Upper lobe of left lung (tissue), 6 donors: ENCODE data around the gene IL27RA. TPM values are rescaled to one million over a fixed set of nuclear protein-coding genes. Genes with fewer than 3 reads are reported as not detected.
"Not testable (repeated sequence)": the region's sequence is repeated elsewhere in the genome, so short reads cannot be mapped to it uniquely, and the experiment has no call there.

Source experiments
- ATAC-seq, 2 donors: fragments of 200-7000 bp; cut with Tn5 transposase; one replicate each; pipeline ENCODE4 v1.9.1; 2022; ENCODE audit warnings: mild to moderate bottlenecking in 2 of 2, moderate library complexity in 2 of 2; ENCODE audit not compliant: low FRiP score in 2 of 2
- DNase-seq, 2 donors: peaks; one replicate each; pipeline ENCODE4 v3.0.0-alpha.2; 2019 to 2020
- H3K27ac ChIP-seq, 4 donors: fragments of 200-600 bp; sonication (generic); one replicate each; pipeline ENCODE4 v1.5.1; 2016 to 2019
- H3K27me3 ChIP-seq, 4 donors: fragments of 200-600 bp; sonication (generic); one replicate each; pipeline ENCODE4 v1.5.1; 2017 to 2019
- H3K36me3 ChIP-seq, 4 donors: fragments of 200-600 bp; sonication (generic); one replicate each; pipeline ENCODE4 v1.5.1; 2016 to 2019
- H3K4me1 ChIP-seq, 4 donors: fragments of 200-600 bp; sonication (generic); one replicate each; pipeline ENCODE4 v1.5.1; 2018 to 2019
- H3K4me3 ChIP-seq, 4 donors: fragments of 200-600 bp; sonication (generic); one replicate each; pipeline ENCODE4 v1.5.1; 2017 to 2019; ENCODE audit warnings: mild to moderate bottlenecking in 2 of 4, moderate library complexity in 1 of 4
- H3K9me3 ChIP-seq, 4 donors: fragments of 200-600 bp; sonication (generic); one replicate each; pipeline ENCODE4 v1.5.1; 2018 to 2019
- CTCF ChIP-seq, 6 experiments: fragments of 450-650 bp in 4 of 6; fragments of 200-600 bp in 2 of 6; sonication (generic) in 2 of 6; IDR thresholded peaks; one replicate each; pipeline ENCODE4 v1.5.1; 2016 to 2019; ENCODE audit warnings: antibody characterized with exemption in 6 of 6
- EP300 ChIP-seq, 4 donors: sonication (generic); formaldehyde crosslinking; IDR thresholded peaks; one replicate each; pipeline ENCODE4 v1.5.1; 2017; ENCODE audit warnings: antibody characterized with exemption in 4 of 4, control low read depth in 2 of 4
- POLR2A ChIP-seq, 4 donors: fragments of 450-650 bp; IDR thresholded peaks; one replicate each; pipeline ENCODE4 v1.5.1; 2016 to 2017; ENCODE audit warnings: antibody characterized with exemption in 4 of 4, mild to moderate bottlenecking in 2 of 4
- POLR2AphosphoS5 ChIP-seq, 2 donors: sonication (generic); formaldehyde crosslinking; IDR thresholded peaks; one replicate each; pipeline ENCODE4 v1.5.1; 2017; ENCODE audit warnings: antibody characterized with exemption in 2 of 2
- WGBS, 2 donors: methylation state at CpG; one replicate each; pipeline ENCODE4 v1.1.5; 2017 to 2018; 5-methylcytosine and 5-hydroxymethylcytosine counted together
- total RNA-seq, 6 donors: library from RNA; depleted of rRNA in 4 of 6; stranded (reverse); fragments of >200 nt in 4 of 6; gene quantifications; one replicate each; pipeline versions ENCODE4 v1.1.0 to v1.2.1, GENCODE V29; 2016 to 2021
- donor health status: DM: no; HTN: no; CAD: no; lungs with moderate emphysema.
- donor health status: DM: no; HTN: yes; CAD: no; lungs with severe emphysema.

The IL27RA gene
- total RNA-seq, 6 donors from 2014 or later = 9.3 to 24.4 (median 14.6) TPM

GRCh38 chr19:14035706-14036105 lies 4.1 kb downstream of the IL27RA start:
- peaks cover 10 to 20% (median 13%) of the 10 kb centered on the region in 4 donors for H3K4me1 ChIP-seq
- no peaks in the 10 kb centered on the region for H3K27me3 ChIP-seq
- TF ChIP-seq POLR2AphosphoS5 (IDR thresholded peaks at IDR 0.05) = no peak
- TF ChIP-seq EP300 (IDR thresholded peaks at IDR 0.05) = no peak
- TF ChIP-seq CTCF (IDR thresholded peaks at IDR 0.05) = no peak
- no peak for TF ChIP-seq POLR2A (IDR thresholded peaks at IDR 0.05)
- no peaks in the 10 kb centered on the region for H3K9me3 ChIP-seq
- no peak overlapping the region for H3K4me3 ChIP-seq
- 80 to 81% methylated on average over 7 of the region's 7 CpGs for WGBS, 2 donors
- peaks cover 0 to 12% (median 4%) of the 10 kb centered on the region in 4 donors for H3K36me3 ChIP-seq
- DNase-seq = no peak
- ATAC-seq = no peak
- H3K27ac ChIP-seq = no peak overlapping the region

DNA sequence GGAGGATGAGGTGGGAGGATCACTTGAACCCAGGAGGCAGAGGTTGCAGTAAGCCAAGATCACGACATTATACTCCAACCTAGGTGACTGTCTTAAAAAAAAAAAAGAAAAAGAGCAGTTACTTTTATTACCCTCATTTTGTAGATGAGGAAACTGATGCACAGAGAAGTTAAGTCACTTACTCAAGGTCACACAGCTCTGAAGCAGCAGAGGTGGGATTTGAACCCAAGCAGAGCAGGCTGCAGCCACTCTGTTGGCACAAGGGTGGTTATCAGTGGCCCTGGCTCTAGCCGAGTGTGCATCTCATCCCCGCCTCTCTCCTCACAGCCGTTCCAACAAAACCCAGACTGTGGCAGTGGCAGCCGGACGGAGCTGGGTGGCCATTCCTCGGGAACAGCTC lies 7.6 kb downstream of the IL27RA start:
- no peak for ATAC-seq
- no peak for TF ChIP-seq POLR2AphosphoS5 (IDR thresholded peaks at IDR 0.05)
- TF ChIP-seq POLR2A (IDR thresholded peaks at IDR 0.05) = no peak
- TF ChIP-seq EP300 (IDR thresholded peaks at IDR 0.05) = no peak
- no peak for TF ChIP-seq CTCF (IDR thresholded peaks at IDR 0.05)

GRCh38 chr19:14042659-14043608 lies 11.4 kb downstream of the IL27RA start:
- Histone ChIP-seq H3K27ac (peak overlapping the region; percentile 34 to 57 (median 48)), H3K36me3 (peaks cover 0 to 24% (median 9%) of the 10 kb centered on the region in 4 donors)
- not testable (repeated sequence) for H3K9me3 ChIP-seq, H3K4me1 ChIP-seq, DNase-seq, H3K4me3 ChIP-seq, H3K27me3 ChIP-seq
- 63 to 65% methylated on average over 19 of the region's 19 CpGs for WGBS, 2 donors
- peak in 1 of 2 donors; percentile 4 for TF ChIP-seq POLR2AphosphoS5 (IDR thresholded peaks at IDR 0.05)
- TF ChIP-seq CTCF (IDR thresholded peaks at IDR 0.05) = peak; percentile 39 to 58 (median 46)
- peak; percentile 61 to 89 for ATAC-seq

More for the DNA sequence above, 7.6 kb downstream of the IL27RA start:
- H3K27ac ChIP-seq = no peak overlapping the region
- no peak overlapping the region for H3K4me3 ChIP-seq
- 92 to 93% methylated on average over 5 to 7 of the region's 7 CpGs for WGBS, 2 donors
- H3K4me1 ChIP-seq = peaks cover 4 to 9% (median 6%) of the 10 kb centered on the region in 4 donors
- H3K36me3 ChIP-seq = peaks cover 0 to 20% (median 6%) of the 10 kb centered on the region in 4 donors
- H3K9me3 ChIP-seq = no peaks in the 10 kb centered on the region
- no peaks in the 10 kb centered on the region for H3K27me3 ChIP-seq
- no peak for DNase-seq

DNA sequence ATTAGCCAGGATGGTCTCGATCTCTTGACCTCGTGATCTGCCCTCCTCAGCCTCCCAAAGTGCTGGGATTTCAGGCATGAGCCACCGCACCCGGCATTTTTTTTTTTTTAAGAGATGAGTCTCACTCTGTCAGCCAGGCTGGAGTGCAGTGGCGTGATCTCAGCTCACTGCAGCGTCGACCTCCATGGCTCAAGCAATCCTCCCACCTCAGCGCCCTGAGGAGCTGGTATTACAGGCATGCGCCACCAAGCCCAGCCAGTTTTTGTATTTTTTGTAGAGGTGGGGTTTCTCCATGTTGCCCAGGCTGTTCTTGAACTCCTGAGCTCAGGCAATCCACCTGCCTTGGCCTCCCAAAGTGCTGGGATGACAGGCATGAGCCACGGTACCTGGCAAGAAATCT lies 16.3 kb downstream of the IL27RA start:
- DNase-seq, H3K4me1 ChIP-seq, H3K27ac ChIP-seq, H3K9me3 ChIP-seq, H3K4me3 ChIP-seq, H3K27me3 ChIP-seq, ATAC-seq: not testable (repeated sequence)
- H3K36me3 ChIP-seq = peaks cover 0 to 29% (median 17%) of the 10 kb centered on the region in 4 donors
- 96 to 99% methylated on average over 9 to 10 of the region's 10 CpGs for WGBS, 2 donors

DNA sequence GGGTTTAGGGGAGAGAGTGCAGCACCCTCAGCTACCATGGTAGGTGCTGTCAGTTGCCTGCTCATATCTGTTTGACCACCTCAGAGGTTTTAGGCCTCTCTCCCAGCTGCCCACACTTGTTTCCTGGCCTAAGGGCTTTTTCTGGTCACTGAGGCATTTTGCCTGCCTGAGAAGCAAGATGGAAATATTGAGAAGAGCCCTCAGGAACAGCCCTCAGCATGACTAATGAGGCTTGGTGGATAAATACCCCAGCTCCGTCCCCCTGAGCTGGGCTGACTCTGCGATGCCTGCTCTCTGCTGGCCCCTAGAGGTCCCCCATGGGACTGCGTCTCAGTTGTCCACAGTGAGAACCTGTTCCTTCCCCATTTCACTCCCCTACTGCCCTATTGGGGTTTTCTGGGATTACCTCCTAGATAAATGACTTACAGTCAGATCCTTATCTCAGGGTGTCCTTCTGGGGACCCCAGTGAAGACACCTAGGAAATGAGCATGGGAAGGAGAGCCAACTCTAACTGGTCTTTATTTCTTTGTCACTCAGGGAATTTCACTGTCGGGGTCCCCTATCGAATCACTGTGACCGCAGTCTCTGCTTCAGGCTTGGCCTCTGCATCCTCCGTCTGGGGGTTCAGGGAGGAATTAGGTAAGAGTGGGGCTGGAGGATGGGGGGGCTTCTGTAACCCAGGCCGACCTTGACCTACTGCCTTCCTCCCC lies 17.0 kb downstream of the IL27RA start:
- DNase-seq (peak in 1 of 2 donors; percentile 74), ATAC-seq (peak; percentile 83 to 84)
- no peaks in the 10 kb centered on the region for H3K9me3 ChIP-seq
- TF ChIP-seq CTCF (IDR thresholded peaks at IDR 0.05) (peak; percentile 67 to 93 (median 74)), POLR2AphosphoS5 (IDR thresholded peaks at IDR 0.05) (no peak), POLR2A (IDR thresholded peaks at IDR 0.05) (no peak), EP300 (IDR thresholded peaks at IDR 0.05) (no peak)
- peaks cover 0 to 29% (median 15%) of the 10 kb centered on the region in 4 donors for H3K36me3 ChIP-seq
- H3K4me3 ChIP-seq = no peak overlapping the region
- H3K27me3 ChIP-seq = no peaks in the 10 kb centered on the region
- H3K27ac ChIP-seq = no peak overlapping the region
- 71 to 76% methylated on average over 8 of the region's 8 CpGs for WGBS, 2 donors
- no peaks in the 10 kb centered on the region for H3K4me1 ChIP-seq
